ENCODE data around the gene CENPP.

The CENPP gene

GRCh38 chr9:92654481-92655301 lies 328.9 kb downstream of the CENPP start:
- DNase-seq, result no peak
- H3K27me3 ChIP-seq, result no peaks in the 10 kb centered on the region
- H3K4me1 ChIP-seq, result no peaks in the 10 kb centered on the region
- H3K9me3 ChIP-seq, result no peaks in the 10 kb centered on the region
- TF ChIP-seq CTCF (IDR thresholded peaks at IDR 0.05), result no peak
- intact Hi-C loops (cut with DNase I; ENCODE audit: low total_unique reads), result no loop called here
- peaks cover 0 to 77% (median 39%) of the 10 kb centered on the region in 3 donors for H3K36me3 ChIP-seq
- no peak overlapping the region for H3K27ac ChIP-seq
- no peak overlapping the region for H3K4me3 ChIP-seq

GRCh38 chr9:92655366-92655765 lies 329.6 kb downstream of the CENPP start:
- Histone ChIP-seq H3K36me3 (peaks cover 0 to 77% (median 39%) of the 10 kb centered on the region in 3 donors), H3K4me3 (no peak overlapping the region), H3K4me1 (peaks cover 0 to 4% (median 0%) of the 10 kb centered on the region in 4 donors), H3K27me3 (no peaks in the 10 kb centered on the region), H3K9me3 (no peaks in the 10 kb centered on the region), H3K27ac (no peak overlapping the region)
- no peak for DNase-seq
- TF ChIP-seq CTCF (IDR thresholded peaks at IDR 0.05), result no peak
- intact Hi-C loops (cut with DNase I; ENCODE audit: low total_unique reads), result no loop called here

- Histone ChIP-seq H3K4me3 (no peak overlapping the region), H3K36me3 (peaks cover 0 to 72% (median 39%) of the 10 kb centered on the region in 3 donors), H3K4me1 (peaks cover 0 to 4% (median 0%) of the 10 kb centered on the region in 4 donors), H3K27me3 (no peaks in the 10 kb centered on the region), H3K9me3 (no peaks in the 10 kb centered on the region), H3K27ac (no peak overlapping the region)
- intact Hi-C loops (cut with DNase I; ENCODE audit: low total_unique reads), result no loop called here
- no peak for TF ChIP-seq CTCF (IDR thresholded peaks at IDR 0.05)
- DNase-seq, result no peak
Observed at GRCh38 chr9:92655896-92656536, 330.3 kb downstream of the CENPP start.

GRCh38 chr9:92656537-92656925 lies 330.8 kb downstream of the CENPP start:
- H3K9me3 ChIP-seq, result no peaks in the 10 kb centered on the region
- DNase-seq, result no peak
- H3K4me1 ChIP-seq, result peaks cover 0 to 4% (median 0%) of the 10 kb centered on the region in 4 donors
- intact Hi-C loops (cut with DNase I; ENCODE audit: low total_unique reads), result no loop called here
- no peak overlapping the region for H3K27ac ChIP-seq
- no peak for TF ChIP-seq CTCF (IDR thresholded peaks at IDR 0.05)
- H3K4me3 ChIP-seq, result no peak overlapping the region
- H3K27me3 ChIP-seq, result no peaks in the 10 kb centered on the region
- H3K36me3 ChIP-seq, result peaks cover 0 to 67% (median 39%) of the 10 kb centered on the region in 3 donors

- TF ChIP-seq CTCF (IDR thresholded peaks at IDR 0.05), result no peak
- H3K36me3 ChIP-seq, result peaks cover 0 to 60% (median 36%) of the 10 kb centered on the region in 3 donors
- no peak overlapping the region for H3K4me3 ChIP-seq
- H3K9me3 ChIP-seq, result no peaks in the 10 kb centered on the region
- intact Hi-C loops (cut with DNase I; ENCODE audit: low total_unique reads), result no loop called here
- no peak overlapping the region for H3K27ac ChIP-seq
- no peak for DNase-seq
- H3K27me3 ChIP-seq, result no peaks in the 10 kb centered on the region
- peaks cover 0 to 4% (median 0%) of the 10 kb centered on the region in 4 donors for H3K4me1 ChIP-seq
Observed at GRCh38 chr9:92657296-92658094, 331.7 kb downstream of the CENPP start.
